SKM-1 (cell line): ENCODE data around the gene BGN.

ENCODE experiments used
- DNase-seq: peaks from one replicate; lab custom pipeline; 2025; ENCODE audit not compliant: unreplicated experiment; lab: John Stamatoyannopoulos, UW

Gene BGN

GRCh38 chrX:153494541-153495361 lies at the start of gene BGN:
BGN (plus strand) TSS chrX:153494980; CDS start chrX:153504632, 9,652 bp downstream.
- no peak for DNase-seq

GRCh38 chrX:153445106-153445855 lies 49.5 kb upstream of the BGN start:
- DNase-seq, result no peak

DNA sequence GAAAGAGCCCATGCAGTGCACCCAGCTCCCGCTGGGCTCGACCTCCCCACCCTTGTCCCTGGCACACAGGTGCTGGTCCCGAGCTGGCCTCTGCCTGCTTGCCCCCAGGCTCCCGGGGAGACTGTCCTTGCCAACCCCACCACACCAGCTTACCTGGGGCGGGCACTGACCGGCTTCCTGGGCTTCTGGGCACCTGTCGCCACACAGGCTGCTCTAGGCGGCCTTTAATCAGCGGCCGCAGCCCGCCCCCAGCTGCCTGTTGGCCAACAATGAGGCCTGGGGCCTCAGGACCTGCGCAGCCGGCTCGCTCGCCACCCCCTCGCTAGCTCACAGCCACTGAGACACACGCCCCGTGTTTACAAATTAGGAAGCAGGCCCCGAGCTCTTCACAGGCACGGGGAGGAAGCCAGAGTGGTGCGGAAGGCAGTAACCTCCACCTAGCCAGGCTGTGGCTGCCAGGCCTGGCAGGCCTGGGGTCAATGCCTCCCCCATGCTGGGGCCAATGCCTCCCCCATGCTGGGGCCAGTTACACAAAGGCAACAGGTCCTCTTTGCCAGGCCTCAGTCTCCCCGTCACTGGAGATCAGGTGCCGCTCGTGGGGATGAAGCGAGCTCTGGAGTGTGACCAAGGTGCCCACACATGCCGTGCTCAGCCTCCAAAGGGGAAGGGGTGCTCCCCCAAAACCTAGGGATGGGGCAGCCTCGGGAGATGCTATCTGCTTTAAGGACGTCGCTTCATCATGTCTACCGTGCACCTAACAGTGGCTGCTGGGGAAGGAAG lies 48.7 kb upstream of the BGN start, which contains the start of gene TREX2:
Gene TREX2, minus strand, starts transcription at position 201 of the 780 bp plus-strand sequence. CDS start 626 bp downstream, outside the sequence.
- no peak for DNase-seq

- no peak for DNase-seq
These were observed 48.2 kb upstream of the BGN start for GRCh38 chrX:153446636-153446936.

GRCh38 chrX:153446950-153447580 lies 47.7 kb upstream of the BGN start:
- DNase-seq, result no peak

GRCh38 chrX:153447581-153447960 lies 47.2 kb upstream of the BGN start:
- no peak for DNase-seq

DNA sequence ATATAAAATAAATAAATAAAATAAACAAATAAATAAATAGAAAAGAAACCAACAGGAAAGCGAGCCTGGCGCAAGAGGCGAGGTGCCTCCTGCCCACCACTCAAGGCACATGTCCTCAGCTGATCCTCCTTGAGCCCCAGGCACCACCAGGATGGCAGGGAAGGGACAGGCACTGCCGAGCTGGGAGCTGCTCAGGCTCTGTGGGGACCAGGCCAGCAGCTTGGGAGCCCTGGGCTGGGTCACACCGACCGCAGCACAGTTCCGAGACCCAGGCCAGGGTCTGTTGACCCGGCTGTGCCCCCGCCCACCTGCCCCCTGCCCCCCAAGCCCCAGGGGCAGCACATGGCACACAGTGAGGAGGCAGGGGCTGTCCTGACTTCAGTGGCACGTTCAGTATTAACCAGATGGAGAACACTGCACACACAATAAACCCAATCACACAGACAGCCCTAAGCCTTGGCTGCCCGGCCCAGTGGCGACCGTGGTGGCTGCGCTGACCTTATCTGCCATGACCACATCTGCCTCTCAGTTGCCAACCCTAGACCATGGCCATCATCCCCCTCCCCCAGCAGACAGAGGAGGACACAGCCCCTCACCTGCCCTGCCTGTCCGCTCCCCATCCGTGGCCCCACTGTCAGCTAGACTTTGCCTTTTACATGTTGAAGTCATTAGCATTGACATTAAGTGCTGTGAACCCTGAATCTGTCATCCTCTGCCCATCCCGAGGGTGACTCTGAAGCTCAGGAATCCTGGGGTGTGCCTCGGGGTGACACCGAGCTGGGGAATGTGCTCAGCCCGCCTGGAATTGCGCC lies 46.0 kb upstream of the BGN start:
- no peak for DNase-seq

GRCh38 chrX:153449368-153450113 lies 45.2 kb upstream of the BGN start:
- DNase-seq, result no peak

- no peak for DNase-seq
These were observed 44.4 kb upstream of the BGN start for GRCh38 chrX:153450114-153450948.

GRCh38 chrX:153450949-153451277 lies 43.9 kb upstream of the BGN start:
- DNase-seq, result no peak

- no peak for DNase-seq
These were observed 39.8 kb upstream of the BGN start for GRCh38 chrX:153454901-153455550.

GRCh38 chrX:153455571-153455970 lies 39.2 kb upstream of the BGN start:
- DNase-seq, result no peak

- DNase-seq, result no peak
These were observed 38.6 kb upstream of the BGN start for GRCh38 chrX:153456161-153456560.

DNA sequence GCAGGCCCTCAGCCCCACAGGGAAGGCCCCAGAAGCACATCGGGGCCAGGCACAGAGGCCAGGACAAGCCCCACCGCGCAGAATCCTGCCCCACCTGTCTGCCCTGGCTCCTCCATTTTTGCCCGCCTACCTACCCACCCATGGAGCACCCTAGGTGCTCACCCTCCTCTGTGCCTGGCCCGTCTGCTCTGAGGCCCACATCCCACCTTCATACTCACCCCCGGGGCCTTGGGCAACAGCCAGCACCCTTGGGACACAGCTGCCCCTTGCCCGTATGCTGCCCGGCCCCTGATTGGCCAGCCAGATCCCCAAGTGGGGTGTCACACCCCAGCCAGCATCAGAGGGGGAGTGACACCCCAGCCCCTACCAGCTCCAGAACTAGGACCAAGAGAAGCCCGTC lies 38.1 kb upstream of the BGN start:
- DNase-seq, result no peak

DNA sequence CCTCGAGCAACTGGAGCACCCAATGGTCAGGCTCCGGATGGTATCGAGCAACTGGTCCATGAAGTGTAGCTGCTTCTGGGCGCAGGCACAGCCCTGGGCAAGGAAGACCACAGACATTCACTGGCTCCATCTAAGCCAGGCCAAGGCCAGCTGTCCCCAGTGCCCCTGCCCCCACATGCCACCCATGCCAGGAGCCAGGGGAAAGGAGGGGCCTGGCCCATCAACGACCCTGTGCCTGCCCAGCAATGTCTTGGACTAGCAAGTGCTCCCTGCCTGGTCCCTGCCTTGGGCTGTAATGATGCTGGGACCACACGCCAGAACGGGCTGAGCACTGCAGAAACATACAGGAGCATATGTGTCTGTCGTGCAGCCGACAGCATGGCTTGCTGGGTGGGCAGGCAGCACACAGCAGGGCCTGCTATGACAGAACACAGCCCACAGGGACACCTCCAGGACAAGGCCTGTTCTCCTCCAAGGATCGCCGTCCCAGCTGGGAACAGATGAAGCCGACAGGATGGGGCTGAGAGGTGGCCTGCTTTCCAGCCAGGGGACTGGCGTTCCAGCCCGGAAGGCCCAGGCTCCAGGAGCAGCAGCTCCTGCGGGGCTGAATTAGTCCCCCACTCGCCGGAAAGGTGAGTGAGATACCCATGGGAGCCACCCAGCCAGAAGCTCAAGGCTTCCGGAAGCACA lies 37.5 kb upstream of the BGN start:
- no peak for DNase-seq

- no peak for DNase-seq
These were observed 36.8 kb upstream of the BGN start for GRCh38 chrX:153457827-153458466.

DNA sequence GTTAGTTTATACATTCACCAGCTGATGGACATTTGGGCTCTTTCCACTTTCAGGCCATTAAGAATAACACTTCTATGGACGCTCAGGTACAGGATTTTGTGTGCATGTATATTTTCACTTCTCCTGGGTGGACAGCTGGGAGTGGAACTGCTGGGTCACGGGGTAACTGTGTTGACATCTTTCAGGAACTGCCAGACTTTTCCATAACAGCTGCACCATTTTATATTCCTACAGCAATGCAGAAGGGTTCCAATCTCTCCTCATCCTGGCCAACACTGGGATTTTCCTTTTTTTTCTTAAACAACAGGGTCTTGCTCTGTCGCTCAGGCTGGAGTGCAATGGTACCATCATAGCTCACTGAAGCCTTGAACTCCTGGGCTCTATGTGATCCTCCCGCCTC lies 36.3 kb upstream of the BGN start:
- no peak for DNase-seq
